H1 (cell line): ENCODE results near the gene WNT9A.

Experiments
- CHD1 ChIP-seq: IDR thresholded peaks from 2 replicates; pipeline ENCODE4 v1.6.1; 2012; ENCODE audit warnings: low read depth, low read length, improper control_type of control experiment
- CTCF ChIP-seq, 3 experiments: IDR thresholded peaks; 1 replicate in 2 of 3; 2 replicates in 1 of 3; pipeline versions ENCODE4 v1.5.1 to v1.6.1; 2011; ENCODE audit warnings: low read length in 3 of 3, mild to moderate bottlenecking in 3 of 3, inconsistent platforms in 2 of 3, low read depth in 1 of 3, moderate library complexity in 1 of 3; ENCODE audit not compliant: insufficient read depth in 1 of 3; ENCODE audit errors: control extremely low read depth in 1 of 3

- no peak for TF ChIP-seq CTCF (IDR thresholded peaks at IDR 0.05; ENCODE audit: control extremely low read depth in 1 of 3, insufficient read depth in 1 of 3, low read depth in 1 of 3, low read length in 3 of 3)
- no peak for TF ChIP-seq CHD1
Measured at GRCh38 chr1:227913764-227914721, 33.7 kb downstream of the WNT9A start.
